Endothelial cell of umbilical vein (primary cell): Measurements from ENCODE around the gene PKMYT1.

Experiments used
- CTCF ChIP-seq, 2 donors: IDR thresholded peaks; 1 replicate in 1 of 2; 2 replicates in 1 of 2; pipeline ENCODE4 v1.5.1; 2011; ENCODE audit warnings: low read length in 2 of 2, mild to moderate bottlenecking in 2 of 2, moderate library complexity in 2 of 2, control low read depth in 1 of 2, inconsistent platforms in 1 of 2, low read depth in 1 of 2; ENCODE audit not compliant: insufficient read depth in 1 of 2; ENCODE audit errors: extremely low read depth in 1 of 2
- POLR2A ChIP-seq: IDR thresholded peaks from 2 replicates; pipeline ENCODE4 v1.6.1; 2012; ENCODE audit warnings: low read depth, mild to moderate bottlenecking, control low read depth, low read length

GRCh38 chr16:3025032-3026002 lies 45.1 kb upstream of the PKMYT1 start:
- TF ChIP-seq CTCF (IDR thresholded peaks at IDR 0.05; ENCODE audit: extremely low read depth in 1 of 2, insufficient read depth in 1 of 2, low read depth in 1 of 2, low read length in 2 of 2) (no peak), POLR2A (no peak)
